GM12865 (cell line): ENCODE data around the gene E2F8.

Experiments
- DNase-seq: peaks from one replicate; pipeline ENCODE4 v3.0.0; 2010; ENCODE audit warnings: low read depth
- H3K4me3 ChIP-seq: 2 replicates; pipeline ENCODE4 v1.5.1; 2011; ENCODE audit warnings: mild to moderate bottlenecking, low read depth, low read length, control low read depth
- CTCF ChIP-seq: IDR thresholded peaks from 2 replicates; pipeline ENCODE4 v1.5.1; 2011; ENCODE audit warnings: low read length, control low read depth, low read depth, inconsistent platforms; ENCODE audit not compliant: insufficient read depth; ENCODE audit errors: missing control alignments

E2F8 gene

DNA sequence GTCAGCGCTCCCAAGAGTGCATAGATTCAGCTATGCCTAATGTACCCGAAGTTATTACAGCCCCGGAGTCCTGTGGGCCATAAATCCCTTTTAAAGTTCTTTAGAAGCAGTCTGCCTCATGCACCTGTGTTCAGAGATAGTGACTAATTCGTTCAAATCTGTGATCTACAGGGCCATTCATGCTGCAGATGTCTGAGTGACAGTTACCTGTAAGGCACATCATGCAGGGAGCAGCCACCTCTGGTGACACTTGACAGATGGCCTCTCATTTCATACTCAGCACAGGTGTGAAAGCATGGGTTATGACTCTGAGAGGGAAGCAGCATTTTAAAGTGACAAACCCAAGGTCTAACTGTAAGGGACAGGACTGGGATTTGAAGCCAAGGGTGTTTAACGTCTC is 2.4 kb upstream of the E2F8 start:
- no peak for TF ChIP-seq CTCF
- no peak for DNase-seq
- no peak overlapping the region for H3K4me3 ChIP-seq

- peak overlapping the region; percentile 73 for H3K4me3 ChIP-seq
- no peak for TF ChIP-seq CTCF
- DNase-seq, result no peak
These were observed 1.6 kb upstream of the E2F8 start for GRCh38 chr11:19242179-19242932.

- peak; percentile 71 for DNase-seq
- TF ChIP-seq CTCF, result no peak
- peak overlapping the region; percentile 73 for H3K4me3 ChIP-seq
These were observed 774 bp upstream of the E2F8 start for GRCh38 chr11:19241260-19242178.

DNA sequence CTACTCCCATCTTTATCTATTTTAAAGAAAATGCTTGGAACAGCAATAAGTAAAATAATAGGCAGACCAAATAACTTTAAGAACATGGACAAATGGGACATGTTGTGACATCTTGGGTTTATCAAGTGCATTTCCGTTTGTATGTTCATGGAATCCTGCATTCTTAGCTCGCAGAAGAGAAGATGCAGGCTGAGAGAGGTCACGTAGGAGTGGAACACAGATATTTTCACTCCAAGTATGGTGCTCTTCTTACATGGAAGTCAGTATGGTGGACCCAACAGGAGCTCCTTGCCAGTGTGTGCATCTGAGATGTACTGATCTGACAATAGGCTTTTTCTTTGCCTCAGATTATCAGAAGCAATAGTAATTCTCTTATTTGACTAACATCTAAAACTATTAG is 1.7 kb downstream of the E2F8 start:
- DNase-seq, result peak; percentile 26
- TF ChIP-seq CTCF, result no peak
- peak overlapping the region; percentile 89 for H3K4me3 ChIP-seq

DNA sequence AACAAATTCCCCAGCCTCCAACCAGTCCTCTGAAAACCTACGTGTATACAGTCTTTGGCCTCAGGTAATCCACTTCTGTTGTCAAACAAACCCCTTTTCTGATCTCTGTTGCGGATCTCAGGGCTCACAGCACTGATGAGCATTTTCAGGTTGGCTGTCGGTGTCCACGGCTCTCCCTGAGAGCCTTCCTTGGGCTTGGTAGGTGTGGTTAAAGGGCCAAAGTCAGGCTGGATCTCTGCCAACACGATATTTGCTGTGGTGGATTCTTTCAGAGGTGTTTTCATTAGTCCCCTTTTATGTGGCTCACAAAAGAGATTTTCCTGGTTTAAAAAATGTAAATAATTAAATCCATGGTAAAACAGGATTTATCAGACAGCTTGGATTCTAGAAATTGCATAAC is 2.9 kb downstream of the E2F8 start:
- no peak for DNase-seq
- TF ChIP-seq CTCF, result no peak
- no peak overlapping the region for H3K4me3 ChIP-seq

- TF ChIP-seq CTCF, result no peak
- no peak for DNase-seq
- no peak overlapping the region for H3K4me3 ChIP-seq
These were observed 3.4 kb downstream of the E2F8 start for GRCh38 chr11:19237381-19237780.
